ENCODE results near the gene MTLN. TPM values are rescaled to one million over a fixed set of nuclear protein-coding genes. Genes with fewer than 3 reads are reported as not detected.
"Not testable (repeated sequence)": the region's sequence is repeated elsewhere in the genome, so short reads cannot be mapped to it uniquely, and the experiment has no call there.

Gene MTLN
- total RNA-seq, 2 donors from 2014 or later: 111 to 261 TPM

GRCh38 chr2:110197452-110197851, 14.9 kb downstream of the MTLN start:
- H3K27me3 ChIP-seq: no peaks in the 10 kb centered on the region
- TF ChIP-seq CTCF (IDR thresholded peaks at IDR 0.05): no peak
- no peak overlapping the region for H3K4me3 ChIP-seq
- DNase-seq (ENCODE audit: low spot score): no peak
- no peaks in the 10 kb centered on the region for H3K4me1 ChIP-seq
- H3K9me3 ChIP-seq: no peaks in the 10 kb centered on the region
- no peaks in the 10 kb centered on the region for H3K36me3 ChIP-seq
- no peak overlapping the region for H3K27ac ChIP-seq

- H3K27ac ChIP-seq; DNase-seq (ENCODE audit: low spot score); H3K4me1 ChIP-seq; H3K27me3 ChIP-seq; H3K4me3 ChIP-seq; H3K9me3 ChIP-seq; H3K36me3 ChIP-seq: not testable (repeated sequence)
Measured at GRCh38 chr2:110190169-110190568, 22.2 kb downstream of the MTLN start.

- no peak overlapping the region for H3K27ac ChIP-seq
Measured at GRCh38 chr2:110182449-110182848, 29.9 kb downstream of the MTLN start.

GRCh38 chr2:110180036-110180435, 32.3 kb downstream of the MTLN start:
- no peak for DNase-seq (ENCODE audit: low spot score)
- H3K36me3 ChIP-seq: peaks cover 8% of the 10 kb centered on the region
- H3K4me3 ChIP-seq: no peak overlapping the region
- H3K27me3 ChIP-seq: no peaks in the 10 kb centered on the region
- H3K9me3 ChIP-seq: peaks cover 0 to 12% of the 10 kb centered on the region in 2 donors
- H3K4me1 ChIP-seq: no peaks in the 10 kb centered on the region
- TF ChIP-seq CTCF (IDR thresholded peaks at IDR 0.05): no peak
- H3K27ac ChIP-seq: no peak overlapping the region

More at GRCh38 chr2:110182449-110182848, 29.9 kb downstream of the MTLN start:
- Histone ChIP-seq H3K4me1 (no peaks in the 10 kb centered on the region), H3K36me3 (no peaks in the 10 kb centered on the region), H3K9me3 (peaks cover 0 to 12% of the 10 kb centered on the region in 2 donors), H3K4me3 (no peak overlapping the region), H3K27me3 (no peaks in the 10 kb centered on the region)
- no peak for DNase-seq (ENCODE audit: low spot score)
- no peak for TF ChIP-seq CTCF (IDR thresholded peaks at IDR 0.05)

- H3K4me3 ChIP-seq: no peak overlapping the region
Measured at GRCh38 chr2:110173523-110173922, 38.8 kb downstream of the MTLN start.

GRCh38 chr2:110172506-110172905, 39.8 kb downstream of the MTLN start:
- TF ChIP-seq CTCF (IDR thresholded peaks at IDR 0.05): no peak
- no peaks in the 10 kb centered on the region for H3K4me1 ChIP-seq
- no peak overlapping the region for H3K4me3 ChIP-seq
- no peak overlapping the region for H3K27ac ChIP-seq
- no peak for DNase-seq (ENCODE audit: low spot score)
- H3K9me3 ChIP-seq: no peaks in the 10 kb centered on the region
- peaks cover 8% of the 10 kb centered on the region for H3K36me3 ChIP-seq
- no peaks in the 10 kb centered on the region for H3K27me3 ChIP-seq

More at GRCh38 chr2:110173523-110173922, 38.8 kb downstream of the MTLN start:
- Histone ChIP-seq H3K27ac (no peak overlapping the region), H3K4me1 (no peaks in the 10 kb centered on the region), H3K27me3 (no peaks in the 10 kb centered on the region), H3K9me3 (no peaks in the 10 kb centered on the region), H3K36me3 (peaks cover 8% of the 10 kb centered on the region)
- no peak for DNase-seq (ENCODE audit: low spot score)
- TF ChIP-seq CTCF (IDR thresholded peaks at IDR 0.05): no peak
